Urinary bladder (tissue), 4 donors: ENCODE data around the gene OIP5. TPM values are rescaled to one million over a fixed set of nuclear protein-coding genes. Genes with fewer than 3 reads are reported as not detected.
"Not testable (repeated sequence)": the region's sequence is repeated elsewhere in the genome, so short reads cannot be mapped to it uniquely, and the experiment has no call there.

Experiments
- DNase-seq: peaks from one replicate; pipeline ENCODE4 v3.0.0-alpha.2; 2015; ENCODE audit errors: extremely low spot score
- H3K27ac ChIP-seq: one replicate; pipeline ENCODE4 v1.5.1; 2013; ENCODE audit warnings: low read depth, mild to moderate bottlenecking, moderate library complexity
- H3K36me3 ChIP-seq: one replicate; pipeline ENCODE4 v1.6.1; 2013; ENCODE audit warnings: mild to moderate bottlenecking, moderate library complexity; ENCODE audit not compliant: insufficient read depth
- H3K4me1 ChIP-seq: one replicate; pipeline ENCODE4 v1.6.1; 2013; ENCODE audit warnings: mild to moderate bottlenecking, moderate library complexity; ENCODE audit not compliant: insufficient read depth
- H3K4me3 ChIP-seq: one replicate; pipeline ENCODE4 v1.5.1; 2013; ENCODE audit warnings: low read depth, low read length
- WGBS: extraction: QIAGEN DNeasy Blood & Tissue Kit; methylation state at CpG from one replicate; pipeline ENCODE4 v1.1.7; 2013; 5-methylcytosine and 5-hydroxymethylcytosine counted together
- polyA plus RNA-seq: library from polyadenylated mRNA; stranded (reverse); fragments of 200-250 nt; gene quantifications from one replicate; pipeline ENCODE4 v1.2.3, GENCODE V29; 2013
- total RNA-seq: library from RNA; depleted of rRNA; stranded (reverse); fragments of >200 nt; gene quantifications from one replicate; pipeline ENCODE4 v1.2.3, GENCODE V29; 2014
- donor health status: healthy with polysubstance abuse.
- donor health status: healthy.

OIP5 gene
- total and polyA plus RNA-seq, 2 donors = 1.4 to 6.1 TPM

DNA sequence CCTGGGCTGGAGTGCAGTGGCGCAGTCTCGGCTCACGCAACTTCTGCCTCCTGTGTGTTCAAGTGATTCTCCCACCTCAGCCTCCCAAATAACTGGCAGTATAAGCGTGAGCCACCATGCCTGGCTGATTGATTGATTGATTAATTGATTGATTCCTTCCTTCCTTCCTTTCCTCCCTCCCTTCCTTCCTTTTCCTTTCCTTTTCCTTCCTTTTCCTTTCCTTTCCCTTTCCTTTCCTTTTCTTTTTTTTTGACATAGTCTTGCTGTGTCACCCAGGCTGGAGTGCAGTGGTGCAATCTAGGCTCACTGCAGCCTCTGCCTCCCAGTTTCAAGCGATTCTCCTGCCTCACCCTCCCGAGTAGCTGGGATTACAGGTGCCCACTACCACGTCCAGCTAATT lies 71.5 kb downstream of the OIP5 start:
- WGBS = 96% methylated on average over 7 of the region's 7 CpGs
- not testable (repeated sequence) for DNase-seq, H3K4me1 ChIP-seq, H3K27ac ChIP-seq, H3K4me3 ChIP-seq, H3K36me3 ChIP-seq

GRCh38 chr15:41259546-41260189 lies 72.7 kb downstream of the OIP5 start:
- Histone ChIP-seq H3K4me3 (no peak overlapping the region), H3K4me1 (no peaks in the 10 kb centered on the region), H3K36me3 (no peaks in the 10 kb centered on the region), H3K27ac (no peak overlapping the region)
- DNase-seq = no peak
- WGBS = 88% methylated on average over 12 of the region's 12 CpGs

Other genes with a start within 250 kb of the OIP5 start
- 36.6 TPM for gene INO80, start 216.3 kb downstream of the OIP5 start, total RNA-seq
- 16.1 TPM for gene INO80, start 216.3 kb downstream of the OIP5 start, polyA plus RNA-seq
- not detected for gene EXD1, start 101.8 kb downstream of the OIP5 start, total RNA-seq
- not detected for gene EXD1, start 101.8 kb downstream of the OIP5 start, polyA plus RNA-seq
- 53.3 TPM for gene CHP1, start 101.3 kb downstream of the OIP5 start, total RNA-seq
- 45.6 TPM for gene CHP1, start 101.3 kb downstream of the OIP5 start, polyA plus RNA-seq
- 72.6 TPM for gene NUSAP1, start 290 bp upstream of the OIP5 start, total RNA-seq
- gene NUSAP1, start 290 bp upstream of the OIP5 start, polyA plus RNA-seq = 3.0 TPM
- 16.8 TPM for gene NDUFAF1, start 69.9 kb upstream of the OIP5 start, total RNA-seq
- 21.7 TPM for gene NDUFAF1, start 69.9 kb upstream of the OIP5 start, polyA plus RNA-seq
- gene RTF1, start 84.5 kb upstream of the OIP5 start, total RNA-seq = 34.0 TPM
- gene RTF1, start 84.5 kb upstream of the OIP5 start, polyA plus RNA-seq = 30.5 TPM
- 0.37 TPM for gene ITPKA, start 161.3 kb upstream of the OIP5 start, total RNA-seq
- gene ITPKA, start 161.3 kb upstream of the OIP5 start, polyA plus RNA-seq = 2.0 TPM
- gene LTK, start 181.2 kb upstream of the OIP5 start, total RNA-seq = 0.48 TPM
- 0.43 TPM for gene LTK, start 181.2 kb upstream of the OIP5 start, polyA plus RNA-seq
- 14.6 TPM for gene RPAP1, start 211.7 kb upstream of the OIP5 start, total RNA-seq
- 15.5 TPM for gene RPAP1, start 211.7 kb upstream of the OIP5 start, polyA plus RNA-seq
- 16.8 TPM for gene TYRO3, start 226.6 kb upstream of the OIP5 start, total RNA-seq
- 8.6 TPM for gene TYRO3, start 226.6 kb upstream of the OIP5 start, polyA plus RNA-seq